ENCODE data around the gene C19orf18.

GRCh38 chr19:57992841-57993240 is 18.5 kb upstream of the C19orf18 start:
- no peak for TF ChIP-seq RFX5 (IDR thresholded peaks at IDR 0.05; ENCODE audit: low read depth, low read length)
- no peak for TF ChIP-seq POLR2A (IDR thresholded peaks at IDR 0.05; ENCODE audit: low read depth, low read length)
- TF ChIP-seq CTCF (conservative IDR thresholded peaks at IDR 0.05; ENCODE audit: low read depth, low read length) = no peak
- TF ChIP-seq MAZ (IDR thresholded peaks at IDR 0.05; ENCODE audit: borderline replicate concordance, low read depth, low read length) = no peak
- TF ChIP-seq MAFK (IDR thresholded peaks at IDR 0.05; ENCODE audit: low read depth, low read length) = no peak
- no peak for TF ChIP-seq RCOR1 (IDR thresholded peaks at IDR 0.05; ENCODE audit: insufficient replicate concordance, low read length)

Measured in IMR-90 (cell line).